OCI-LY7 (cell line): ENCODE data around the gene MACC1. TPM values are rescaled to one million over a fixed set of nuclear protein-coding genes. Genes with fewer than 3 reads are reported as not detected.
A peak's percentile ranks its signal among the peaks of the same experiment; 100 is the strongest.

ENCODE experiments used
- BruUV-seq: library from RNA; stranded (reverse); fragments of 400-500 nt; replicated peaks from 2 replicates; lab custom pipeline; 2021; lab: Mats Ljungman, UMichigan
- CTCF ChIA-PET: fragments of 300-600 bp; sonication (Branson Sonifier 250); formaldehyde crosslinking; loops from one replicate; lab custom pipeline; 2022; ENCODE audit warnings: antibody characterized with exemption; ENCODE audit not compliant: unreplicated experiment; lab: Charles Lee
- POLR2A ChIA-PET: fragments of 300-600 bp; sonication (Branson Sonifier 250); formaldehyde crosslinking; loops from one replicate; lab custom pipeline; 2022; ENCODE audit warnings: antibody characterized with exemption; lab: Charles Lee
- DNase-seq: peaks from one replicate; pipeline ENCODE4 v3.0.0-alpha.2; 2015; ENCODE audit warnings: low spot score
- H2AFZ ChIP-seq: fragments of 200-600 bp; sonication (generic), shearing (Covaris generic); 2 replicates; pipeline ENCODE4 v1.6.1; 2014; ENCODE audit warnings: mild to moderate bottlenecking, antibody characterized with exemption, low read length, moderate library complexity
- H3K27ac ChIP-seq: fragments of 200-600 bp; sonication (generic); 2 replicates; pipeline ENCODE4 v1.5.1; 2014; ENCODE audit warnings: mixed run types, low read depth, mild to moderate bottlenecking, moderate library complexity, low read length, inconsistent platforms; ENCODE audit not compliant: poor library complexity, severe bottlenecking
- H3K36me3 ChIP-seq: fragments of 200-600 bp; sonication (generic); 2 replicates; pipeline ENCODE4 v1.6.1; 2014; ENCODE audit warnings: mild to moderate bottlenecking, antibody characterized with exemption, low read length, moderate library complexity, mixed read lengths; ENCODE audit not compliant: insufficient read depth
- H3K4me1 ChIP-seq: fragments of 200-600 bp; sonication (generic); 2 replicates; pipeline ENCODE4 v1.5.1; 2014; ENCODE audit warnings: mild to moderate bottlenecking, low read length; ENCODE audit not compliant: insufficient read depth, poor library complexity, severe bottlenecking
- H3K4me2 ChIP-seq: fragments of 200-600 bp; sonication (generic); 2 replicates; pipeline ENCODE4 v1.6.1; 2014; ENCODE audit warnings: mild to moderate bottlenecking, low read length
- H3K4me3 ChIP-seq: fragments of 200-600 bp; sonication (generic); 2 replicates; pipeline ENCODE4 v1.5.1; 2014; ENCODE audit warnings: mild to moderate bottlenecking, low read depth, low read length; ENCODE audit not compliant: poor library complexity, severe bottlenecking
- H3K79me2 ChIP-seq: fragments of 200-600 bp; sonication (generic); 2 replicates; pipeline ENCODE4 v1.6.1; 2016; ENCODE audit warnings: low read depth, mild to moderate bottlenecking, low read length, moderate library complexity, mixed read lengths; ENCODE audit not compliant: insufficient read depth
- H3K9me2 ChIP-seq: fragments of 200-600 bp; sonication (generic); 2 replicates; pipeline ENCODE4 v1.6.1; 2016; ENCODE audit warnings: mild to moderate bottlenecking, low read length, mixed read lengths; ENCODE audit not compliant: insufficient read depth
- H3K9me3 ChIP-seq: fragments of 200-600 bp; sonication (generic); 2 replicates; pipeline ENCODE4 v1.6.1; 2014; ENCODE audit warnings: mild to moderate bottlenecking, mixed run types, low read length, mixed read lengths
- H4K20me1 ChIP-seq: fragments of 200-600 bp; sonication (generic); 2 replicates; pipeline ENCODE4 v1.6.1; 2014; ENCODE audit warnings: mild to moderate bottlenecking, antibody characterized with exemption, low read length, moderate library complexity, mixed read lengths; ENCODE audit not compliant: insufficient read depth
- EZH2phosphoT487 ChIP-seq: fragments of 200-600 bp; sonication (generic); IDR thresholded peaks from 2 replicates; pipeline ENCODE4 v1.6.1; 2018; ENCODE audit warnings: low read depth, borderline replicate concordance, mild to moderate bottlenecking, mixed run types, antibody characterized with exemption, low read length, moderate library complexity, mixed read lengths
- intact Hi-C: fragments of 100-400 bp; cut with micrococcal nuclease; formaldehyde crosslinking; loops from one replicate; pipeline ENCODE4 v1.10.0; 2022; ENCODE audit not compliant: unreplicated experiment
- total RNA-seq, 2 experiments: library from RNA; depleted of rRNA in 1 of 2; stranded (reverse); fragments of >200 nt in 1 of 2; shearing (Covaris generic) in 1 of 2; gene quantifications; 2 replicates each; pipeline ENCODE4 v1.2.3, GENCODE V29; 2014 to 2022
- TF ChIP-seq, protein P1 (sequence below): fragments of 200-600 bp; sonication (generic); conservative IDR thresholded peaks from 2 replicates; pipeline ENCODE4 v1.5.1; 2014; ENCODE audit warnings: mild to moderate bottlenecking, antibody characterized with exemption, low read length, moderate library complexity, mixed read lengths

Gene MACC1
- total RNA-seq, 2 experiments from 2014 or later, result 5.0 to 11.1 TPM

DNA sequence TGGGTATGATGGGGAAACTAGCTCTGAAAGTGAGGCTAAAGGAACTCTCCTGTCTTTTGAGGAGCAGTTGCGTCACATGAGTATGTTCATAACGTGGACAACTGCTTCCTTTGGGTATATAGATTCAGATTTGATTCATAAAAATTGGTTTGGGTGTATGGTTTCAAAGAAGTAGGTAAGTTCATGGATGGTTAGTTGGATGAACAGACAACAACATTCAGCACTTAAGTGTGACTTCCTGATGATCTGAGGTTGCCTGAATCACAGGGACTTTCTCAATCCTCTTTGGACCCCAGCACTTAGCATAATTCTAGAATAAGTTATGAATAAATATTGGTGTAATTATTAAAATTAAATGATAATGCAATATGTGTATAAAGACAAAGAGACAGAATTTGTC lies 43.4 kb downstream of the MACC1 start:
- Histone ChIP-seq H3K27ac (no peak overlapping the region), H3K4me3 (no peak overlapping the region), H4K20me1 (no peaks in the 10 kb centered on the region), H2AFZ (no peak overlapping the region), H3K36me3 (no peaks in the 10 kb centered on the region), H3K9me3 (no peaks in the 10 kb centered on the region), H3K9me2 (no peaks in the 10 kb centered on the region), H3K79me2 (no peaks in the 10 kb centered on the region), H3K4me2 (no peak overlapping the region), H3K4me1 (no peaks in the 10 kb centered on the region)
- no TSS peak for BruUV-seq
- ChIA-PET CTCF (interaction anchor here (0.6 kb wide), 1 partner anchor 423 kb away, joined by 3 read pairs; no protein-coding TSS in a partner anchor), POLR2A (interaction anchor here (1.2 kb wide), 1 partner anchor 30 kb away, joined by 3 read pairs; no protein-coding TSS in a partner anchor)
- no peak for DNase-seq
- intact Hi-C loops, result loop anchor here (2.0 to 5.0 kb wide), 3 partner anchors 138 to 419 kb away; no protein-coding TSS in a partner anchor
- no peak for TF ChIP-seq EZH2phosphoT487
- TF ChIP-seq, protein P1, sequence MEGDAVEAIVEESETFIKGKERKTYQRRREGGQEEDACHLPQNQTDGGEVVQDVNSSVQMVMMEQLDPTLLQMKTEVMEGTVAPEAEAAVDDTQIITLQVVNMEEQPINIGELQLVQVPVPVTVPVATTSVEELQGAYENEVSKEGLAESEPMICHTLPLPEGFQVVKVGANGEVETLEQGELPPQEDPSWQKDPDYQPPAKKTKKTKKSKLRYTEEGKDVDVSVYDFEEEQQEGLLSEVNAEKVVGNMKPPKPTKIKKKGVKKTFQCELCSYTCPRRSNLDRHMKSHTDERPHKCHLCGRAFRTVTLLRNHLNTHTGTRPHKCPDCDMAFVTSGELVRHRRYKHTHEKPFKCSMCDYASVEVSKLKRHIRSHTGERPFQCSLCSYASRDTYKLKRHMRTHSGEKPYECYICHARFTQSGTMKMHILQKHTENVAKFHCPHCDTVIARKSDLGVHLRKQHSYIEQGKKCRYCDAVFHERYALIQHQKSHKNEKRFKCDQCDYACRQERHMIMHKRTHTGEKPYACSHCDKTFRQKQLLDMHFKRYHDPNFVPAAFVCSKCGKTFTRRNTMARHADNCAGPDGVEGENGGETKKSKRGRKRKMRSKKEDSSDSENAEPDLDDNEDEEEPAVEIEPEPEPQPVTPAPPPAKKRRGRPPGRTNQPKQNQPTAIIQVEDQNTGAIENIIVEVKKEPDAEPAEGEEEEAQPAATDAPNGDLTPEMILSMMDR, result no peak

DNA sequence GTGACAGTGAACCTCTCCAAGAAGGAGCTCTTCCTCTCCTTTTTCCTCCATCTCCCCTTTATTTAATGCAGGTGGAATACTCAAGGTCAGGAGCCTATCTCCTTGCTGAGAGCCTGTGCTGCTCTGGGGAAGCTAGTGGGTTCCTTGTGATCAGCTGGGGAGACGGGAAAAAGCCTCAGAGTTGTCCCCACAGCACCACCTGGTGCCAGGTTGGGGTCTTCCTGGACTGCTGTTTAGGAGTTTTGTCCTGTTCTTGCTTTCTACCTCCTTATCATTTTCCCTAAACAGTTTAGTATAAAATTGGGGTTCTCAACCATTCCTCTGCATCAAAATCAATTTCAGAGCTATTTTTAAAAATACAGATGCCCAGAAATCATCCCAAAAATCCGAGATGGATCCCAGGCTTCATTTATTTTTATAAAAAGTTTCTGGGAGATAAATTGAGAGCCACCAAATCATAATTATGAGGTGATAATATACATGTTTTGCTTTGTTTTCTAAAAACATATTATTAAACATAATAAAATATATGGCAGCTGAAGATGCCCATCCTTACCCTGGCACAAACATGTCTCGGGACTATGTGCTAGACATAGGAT lies 44.3 kb downstream of the MACC1 start:
- Histone ChIP-seq H3K9me3 (no peaks in the 10 kb centered on the region), H3K36me3 (no peaks in the 10 kb centered on the region), H3K27ac (no peak overlapping the region), H3K79me2 (no peaks in the 10 kb centered on the region), H3K9me2 (no peaks in the 10 kb centered on the region), H2AFZ (no peak overlapping the region), H3K4me1 (no peaks in the 10 kb centered on the region), H3K4me2 (no peak overlapping the region), H4K20me1 (no peaks in the 10 kb centered on the region), H3K4me3 (no peak overlapping the region)
- TF ChIP-seq, protein P1, result peak; percentile 84
- TF ChIP-seq EZH2phosphoT487, result no peak
- no TSS peak for BruUV-seq
- POLR2A ChIA-PET, result no interaction called here
- intact Hi-C loops, result loop anchor here (2.0 to 5.0 kb wide), 3 partner anchors 139 to 418 kb away; no protein-coding TSS in a partner anchor
- CTCF ChIA-PET, result interaction anchor here (0.6 kb wide), 1 partner anchor 1909 kb away, joined by 3 read pairs; no protein-coding TSS in a partner anchor
- DNase-seq, result peak; percentile 54

DNA sequence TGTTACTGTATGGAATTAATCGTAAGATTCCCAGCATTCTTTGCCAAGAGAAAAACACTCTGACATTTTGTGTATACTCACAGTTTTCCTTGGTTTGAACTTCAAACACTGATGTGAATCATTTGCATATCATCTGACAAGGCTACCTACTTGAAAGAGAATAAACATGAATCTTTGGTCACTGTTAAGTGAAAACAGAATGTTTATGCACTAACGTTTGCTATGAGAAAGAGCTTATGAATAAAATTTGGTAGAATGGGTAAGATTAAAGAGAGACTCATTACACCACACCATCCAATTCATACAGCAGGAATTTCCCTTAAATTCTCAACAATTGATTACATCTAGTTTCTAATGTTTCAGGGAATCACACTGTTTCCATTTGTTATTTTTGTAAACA lies 46.6 kb downstream of the MACC1 start:
- Histone ChIP-seq H3K9me3 (no peaks in the 10 kb centered on the region), H3K36me3 (no peaks in the 10 kb centered on the region), H4K20me1 (no peaks in the 10 kb centered on the region), H3K79me2 (no peaks in the 10 kb centered on the region), H3K27ac (no peak overlapping the region), H2AFZ (no peak overlapping the region), H3K4me1 (no peaks in the 10 kb centered on the region), H3K9me2 (no peaks in the 10 kb centered on the region), H3K4me3 (no peak overlapping the region), H3K4me2 (no peak overlapping the region)
- POLR2A ChIA-PET, result interaction anchor here (0.6 to 1.6 kb wide), 3 partner anchors 49 to 1130 kb away, joined by 3 to 6 read pairs (median 3); no protein-coding TSS in a partner anchor
- CTCF ChIA-PET, result no interaction called here
- BruUV-seq, result no TSS peak
- no peak for DNase-seq
- intact Hi-C loops, result loop anchor here (5.0 kb wide), 2 partner anchors 142 to 188 kb away; no protein-coding TSS in a partner anchor
- TF ChIP-seq EZH2phosphoT487, result no peak
- TF ChIP-seq, protein P1, result no peak
